Muscle layer of colon (tissue), 2 donors: ENCODE measurements around the gene FAM163B.
A peak's percentile ranks its signal among the peaks of the same experiment; 100 is the strongest.
"Not testable (repeated sequence)": the region's sequence is repeated elsewhere in the genome, so short reads cannot be mapped to it uniquely, and the experiment has no call there.

ENCODE experiments used
- H3K27ac ChIP-seq: one replicate; pipeline ENCODE4 v1.7.0; 2013; ENCODE audit warnings: low read depth, mild to moderate bottlenecking, low read length, moderate library complexity
- H3K27me3 ChIP-seq, 2 donors: one replicate each; pipeline ENCODE4 v1.7.0; 2013; ENCODE audit warnings: low read length in 2 of 2, mild to moderate bottlenecking in 2 of 2; ENCODE audit not compliant: insufficient read depth in 2 of 2, control insufficient read depth in 1 of 2
- H3K36me3 ChIP-seq: one replicate; pipeline ENCODE4 v1.7.0; 2013; ENCODE audit warnings: mild to moderate bottlenecking, low read length; ENCODE audit not compliant: insufficient read depth
- H3K4me1 ChIP-seq: one replicate; pipeline ENCODE4 v1.7.0; 2013; ENCODE audit warnings: mild to moderate bottlenecking, low read length; ENCODE audit not compliant: insufficient read depth
- H3K4me3 ChIP-seq, 2 donors: one replicate each; pipeline ENCODE4 v1.7.0; 2013; ENCODE audit warnings: low read length in 2 of 2, low read depth in 1 of 2, mild to moderate bottlenecking in 1 of 2, moderate library complexity in 1 of 2
- H3K9ac ChIP-seq: one replicate; pipeline ENCODE4 v1.7.0; 2013; ENCODE audit warnings: low read length
- H3K9me3 ChIP-seq: one replicate; pipeline ENCODE4 v1.7.0; 2013; ENCODE audit warnings: mild to moderate bottlenecking, low read length
- donor health status: abdominal sarcoma.
- donor health status: Adenocarcinoma of cecum.

FAM163B gene

GRCh38 chr9:133569891-133570690 lies 39.1 kb downstream of the FAM163B start:
- Histone ChIP-seq H3K27me3 (no peaks in the 10 kb centered on the region), H3K36me3 (no peaks in the 10 kb centered on the region)

GRCh38 chr9:133569121-133569785 lies 39.9 kb downstream of the FAM163B start:
- no peaks in the 10 kb centered on the region for H3K27me3 ChIP-seq
- no peak overlapping the region for H3K9ac ChIP-seq
- no peak overlapping the region for H3K27ac ChIP-seq
- H3K4me3 ChIP-seq, result no peak overlapping the region
- peaks cover 39% of the 10 kb centered on the region for H3K4me1 ChIP-seq
- no peaks in the 10 kb centered on the region for H3K9me3 ChIP-seq
- no peaks in the 10 kb centered on the region for H3K36me3 ChIP-seq

More at GRCh38 chr9:133569891-133570690, 39.1 kb downstream of the FAM163B start:
- Histone ChIP-seq H3K4me1 (peaks cover 33% of the 10 kb centered on the region), H3K27ac (no peak overlapping the region), H3K4me3 (no peak overlapping the region), H3K9ac (no peak overlapping the region), H3K9me3 (no peaks in the 10 kb centered on the region)

- no peaks in the 10 kb centered on the region for H3K9me3 ChIP-seq
- no peak overlapping the region for H3K27ac ChIP-seq
- H3K9ac ChIP-seq, result no peak overlapping the region
- H3K36me3 ChIP-seq, result no peaks in the 10 kb centered on the region
- H3K4me1 ChIP-seq, result peaks cover 37% of the 10 kb centered on the region
- H3K4me3 ChIP-seq, result no peak overlapping the region
- H3K27me3 ChIP-seq, result no peaks in the 10 kb centered on the region
These were observed 41.0 kb downstream of the FAM163B start for GRCh38 chr9:133568186-133568585.

- Histone ChIP-seq H3K9ac (no peak overlapping the region), H3K36me3 (no peaks in the 10 kb centered on the region), H3K27me3 (no peaks in the 10 kb centered on the region), H3K9me3 (no peaks in the 10 kb centered on the region), H3K4me1 (peaks cover 28% of the 10 kb centered on the region), H3K4me3 (no peak overlapping the region), H3K27ac (no peak overlapping the region)
These were observed 42.4 kb downstream of the FAM163B start for GRCh38 chr9:133566817-133567216.

GRCh38 chr9:133566382-133566781 lies 42.8 kb downstream of the FAM163B start:
- no peaks in the 10 kb centered on the region for H3K27me3 ChIP-seq
- no peak overlapping the region for H3K9ac ChIP-seq
- H3K36me3 ChIP-seq, result no peaks in the 10 kb centered on the region
- peaks cover 28% of the 10 kb centered on the region for H3K4me1 ChIP-seq
- no peak overlapping the region for H3K4me3 ChIP-seq
- no peak overlapping the region for H3K27ac ChIP-seq
- H3K9me3 ChIP-seq, result no peaks in the 10 kb centered on the region

- no peaks in the 10 kb centered on the region for H3K36me3 ChIP-seq
- peak overlapping the region; percentile 85 for H3K27ac ChIP-seq
- no peaks in the 10 kb centered on the region for H3K9me3 ChIP-seq
- no peak overlapping the region for H3K4me3 ChIP-seq
- no peaks in the 10 kb centered on the region for H3K27me3 ChIP-seq
- H3K9ac ChIP-seq, result no peak overlapping the region
- H3K4me1 ChIP-seq, result peaks cover 44% of the 10 kb centered on the region
These were observed 44.6 kb downstream of the FAM163B start for GRCh38 chr9:133564451-133565116.

- H3K4me1 ChIP-seq, result peaks cover 45% of the 10 kb centered on the region
- not testable (repeated sequence) for H3K27me3 ChIP-seq, H3K9me3 ChIP-seq, H3K36me3 ChIP-seq, H3K27ac ChIP-seq, H3K4me3 ChIP-seq, H3K9ac ChIP-seq
These were observed 45.4 kb downstream of the FAM163B start for GRCh38 chr9:133563814-133564213.

GRCh38 chr9:133563291-133563796 lies 45.8 kb downstream of the FAM163B start:
- Histone ChIP-seq H3K4me1 (peaks cover 48% of the 10 kb centered on the region), H3K27ac (no peak overlapping the region), H3K9me3 (no peaks in the 10 kb centered on the region), H3K4me3 (no peak overlapping the region), H3K9ac (no peak overlapping the region), H3K36me3 (no peaks in the 10 kb centered on the region), H3K27me3 (no peaks in the 10 kb centered on the region)

- Histone ChIP-seq H3K4me3 (no peak overlapping the region), H3K9me3 (no peaks in the 10 kb centered on the region), H3K36me3 (no peaks in the 10 kb centered on the region), H3K4me1 (peaks cover 50% of the 10 kb centered on the region), H3K27ac (no peak overlapping the region), H3K27me3 (no peaks in the 10 kb centered on the region), H3K9ac (no peak overlapping the region)
These were observed 46.4 kb downstream of the FAM163B start for GRCh38 chr9:133562611-133563290.

GRCh38 chr9:133561976-133562554 lies 47.1 kb downstream of the FAM163B start:
- Histone ChIP-seq H3K4me1 (peaks cover 50% of the 10 kb centered on the region), H3K27me3 (no peaks in the 10 kb centered on the region), H3K36me3 (no peaks in the 10 kb centered on the region), H3K9me3 (no peaks in the 10 kb centered on the region), H3K27ac (no peak overlapping the region), H3K4me3 (no peak overlapping the region), H3K9ac (no peak overlapping the region)

GRCh38 chr9:133560944-133561343 lies 48.2 kb downstream of the FAM163B start:
- H3K9me3 ChIP-seq, result no peaks in the 10 kb centered on the region
- H3K27ac ChIP-seq, result no peak overlapping the region
- H3K4me3 ChIP-seq, result no peak overlapping the region
- no peak overlapping the region for H3K9ac ChIP-seq
- H3K36me3 ChIP-seq, result no peaks in the 10 kb centered on the region
- no peaks in the 10 kb centered on the region for H3K27me3 ChIP-seq
- H3K4me1 ChIP-seq, result peaks cover 45% of the 10 kb centered on the region
